GM12878 (cell line): ENCODE data around the gene GANAB. TPM values are rescaled to one million over a fixed set of nuclear protein-coding genes. Genes with fewer than 3 reads are reported as not detected.

Source experiments
- BHLHE40 ChIP-seq, 2 experiments: fragments of 450-650 bp in 1 of 2; IDR thresholded peaks; 2 replicates each; pipeline ENCODE4 v1.6.1; 2011 to 2017; ENCODE audit warnings: low read depth in 2 of 2, borderline replicate concordance in 1 of 2, improper control_type of control experiment in 1 of 2, low read length in 1 of 2, mild to moderate bottlenecking in 1 of 2
- CBFB ChIP-seq: IDR thresholded peaks from 2 replicates; pipeline ENCODE4 v1.6.1; 2016; ENCODE audit warnings: antibody characterized with exemption, low read depth
- CBX3 ChIP-seq: fragments of 200-600 bp; sonication (generic); IDR thresholded peaks from 2 replicates; pipeline ENCODE4 v1.6.1; 2016; ENCODE audit warnings: low read depth, borderline replicate concordance
- CREB1 ChIP-seq: IDR thresholded peaks from 2 replicates; pipeline ENCODE4 v1.6.1; 2012; ENCODE audit warnings: low read depth, mild to moderate bottlenecking, inconsistent platforms
- FOS ChIP-seq: IDR thresholded peaks from 3 replicates; pipeline ENCODE4 v1.6.1; 2011; ENCODE audit warnings: borderline replicate concordance; ENCODE audit not compliant: insufficient read length; ENCODE audit errors: extremely low read depth
- HDAC2 ChIP-seq: fragments of 200-600 bp; sonication (generic); IDR thresholded peaks from 2 replicates; pipeline ENCODE4 v1.6.1; 2017
- LARP7 ChIP-seq: fragments of 450-650 bp; IDR thresholded peaks from 2 replicates; pipeline ENCODE4 v1.6.1; 2017; ENCODE audit warnings: mild to moderate bottlenecking
- NFIC ChIP-seq: IDR thresholded peaks from 2 replicates; pipeline ENCODE4 v1.6.1; 2012; ENCODE audit warnings: low read depth, mild to moderate bottlenecking, inconsistent platforms, low read length, moderate library complexity
- PRDM15 ChIP-seq: fragments of 450-650 bp; formaldehyde crosslinking; IDR thresholded peaks from 2 replicates; pipeline ENCODE4 v1.4.0; 2020; ENCODE audit warnings: mild to moderate bottlenecking, moderate library complexity
- RB1 ChIP-seq: fragments of 450-650 bp; formaldehyde crosslinking; IDR thresholded peaks from 2 replicates; pipeline ENCODE4 v1.6.1; 2017; ENCODE audit warnings: mild to moderate bottlenecking, borderline replicate concordance
- RFX5 ChIP-seq: IDR thresholded peaks from 2 replicates; pipeline ENCODE4 v1.6.1; 2011; ENCODE audit warnings: low read depth, low read length, improper control_type of control experiment
- SREBF1 ChIP-seq: IDR thresholded peaks from 2 replicates; pipeline ENCODE4 v1.6.1; 2012; ENCODE audit warnings: mild to moderate bottlenecking, low read length
- TCF3 ChIP-seq: IDR thresholded peaks from 2 replicates; pipeline ENCODE4 v1.6.1; 2012; ENCODE audit warnings: low read depth, mild to moderate bottlenecking, low read length, borderline replicate concordance; ENCODE audit not compliant: insufficient read depth
- polyA plus RNA-seq, 11 experiments: library from polyadenylated mRNA; depleted of rRNA in 4 of 11; unstranded in 6 of 11; stranded (reverse) in 5 of 11; fragments of >200 nt; fragmentation: Nextera tagmentation in 4 of 11; fragmentation: Illumina TruSeq in 1 of 11; extraction: Ambion mirVana in 4 of 11; extraction: Trizol in 1 of 11; gene quantifications; 1 replicate in 1 of 11; 2 replicates in 10 of 11; pipeline versions ENCODE4 v1.2.1 to v1.2.3, GENCODE V29; 2011 to 2016; ENCODE audit warnings: inconsistent platforms in 2 of 11, missing spikeins in 2 of 11, low read depth in 1 of 11
- total RNA-seq, 4 experiments: library from RNA; depleted of rRNA in 3 of 4; stranded (reverse); fragments of >200 nt in 3 of 4; fragmentation: Illumina TruSeq in 1 of 4; extraction: Trizol in 1 of 4; gene quantifications; 2 replicates each; pipeline versions ENCODE4 v1.2.1 to v1.2.3, GENCODE V29; 2013 to 2021
- TF ChIP-seq, protein P1 (sequence below): fragments of 450-650 bp; IDR thresholded peaks from 2 replicates; pipeline ENCODE4 v1.6.1; 2017; ENCODE audit warnings: borderline replicate concordance
- TF ChIP-seq, protein P2 (sequence below): fragments of 450-650 bp; IDR thresholded peaks from 2 replicates; pipeline ENCODE4 v1.6.1; 2017; ENCODE audit warnings: mild to moderate bottlenecking, low read depth, inconsistent platforms; ENCODE audit not compliant: poor library complexity, severe bottlenecking
- TF ChIP-seq, protein P3 (sequence below): IDR thresholded peaks from 2 replicates; pipeline ENCODE4 v1.6.1; 2011; ENCODE audit warnings: low read depth, mild to moderate bottlenecking, low read length, moderate library complexity, borderline replicate concordance; ENCODE audit errors: extremely low read depth
- TF ChIP-seq, protein P4 (sequence below): fragments of 450-650 bp; IDR thresholded peaks from 2 replicates; pipeline ENCODE4 v1.6.1; 2017; ENCODE audit warnings: mild to moderate bottlenecking, moderate library complexity

The GANAB gene
- total and polyA plus RNA-seq, 10 of the 15 experiments (the other 5 are each of a cell fraction or from before 2014, with no cell fraction given): 4.5 to 175 (median 102) TPM

DNA sequence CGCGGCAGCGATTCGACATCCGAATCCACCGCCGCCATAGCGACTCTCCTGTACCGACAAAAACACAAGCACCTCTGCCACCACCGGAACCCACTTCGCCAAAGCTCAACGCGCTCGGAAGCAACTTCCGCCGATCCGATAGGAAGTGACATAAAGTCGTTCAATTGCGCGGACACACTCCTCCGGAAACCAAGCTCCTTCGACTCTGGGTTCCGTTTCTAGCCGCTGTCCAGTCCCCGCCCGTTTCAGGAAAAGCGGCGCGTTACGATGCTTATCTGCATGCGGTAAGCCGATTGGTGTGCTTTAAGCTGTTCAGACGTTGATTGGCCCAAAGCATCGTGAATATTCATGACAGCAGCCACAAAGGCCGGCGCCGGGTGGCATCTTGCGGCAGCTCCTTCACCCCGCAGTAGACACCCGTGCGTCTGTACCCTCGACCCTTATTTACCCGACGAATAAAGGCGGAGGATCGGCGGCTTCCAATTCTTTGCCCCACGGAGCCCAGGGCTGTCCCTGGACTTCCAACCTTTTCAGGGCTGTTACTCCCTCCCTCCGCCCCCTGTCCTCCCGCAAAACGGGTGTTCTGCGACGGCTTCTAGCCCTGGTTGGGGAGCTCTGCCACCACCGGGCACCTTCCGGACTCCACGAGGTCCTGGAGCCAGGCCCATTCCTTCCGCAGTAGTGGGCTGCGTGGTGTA, 54.8 kb downstream of the GANAB start, which contains the start of gene TUT1 (continued):
- TF ChIP-seq PRDM15 (CRISPR knock-in tag): no peak
- TF ChIP-seq TCF3: no peak
- TF ChIP-seq, protein P1, sequence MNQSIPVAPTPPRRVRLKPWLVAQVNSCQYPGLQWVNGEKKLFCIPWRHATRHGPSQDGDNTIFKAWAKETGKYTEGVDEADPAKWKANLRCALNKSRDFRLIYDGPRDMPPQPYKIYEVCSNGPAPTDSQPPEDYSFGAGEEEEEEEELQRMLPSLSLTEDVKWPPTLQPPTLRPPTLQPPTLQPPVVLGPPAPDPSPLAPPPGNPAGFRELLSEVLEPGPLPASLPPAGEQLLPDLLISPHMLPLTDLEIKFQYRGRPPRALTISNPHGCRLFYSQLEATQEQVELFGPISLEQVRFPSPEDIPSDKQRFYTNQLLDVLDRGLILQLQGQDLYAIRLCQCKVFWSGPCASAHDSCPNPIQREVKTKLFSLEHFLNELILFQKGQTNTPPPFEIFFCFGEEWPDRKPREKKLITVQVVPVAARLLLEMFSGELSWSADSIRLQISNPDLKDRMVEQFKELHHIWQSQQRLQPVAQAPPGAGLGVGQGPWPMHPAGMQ: 0 out of 2 replicates have a peak, but pooled peaks have one; percentile 35
- TF ChIP-seq RFX5: peak; percentile 85
- TF ChIP-seq, protein P2, sequence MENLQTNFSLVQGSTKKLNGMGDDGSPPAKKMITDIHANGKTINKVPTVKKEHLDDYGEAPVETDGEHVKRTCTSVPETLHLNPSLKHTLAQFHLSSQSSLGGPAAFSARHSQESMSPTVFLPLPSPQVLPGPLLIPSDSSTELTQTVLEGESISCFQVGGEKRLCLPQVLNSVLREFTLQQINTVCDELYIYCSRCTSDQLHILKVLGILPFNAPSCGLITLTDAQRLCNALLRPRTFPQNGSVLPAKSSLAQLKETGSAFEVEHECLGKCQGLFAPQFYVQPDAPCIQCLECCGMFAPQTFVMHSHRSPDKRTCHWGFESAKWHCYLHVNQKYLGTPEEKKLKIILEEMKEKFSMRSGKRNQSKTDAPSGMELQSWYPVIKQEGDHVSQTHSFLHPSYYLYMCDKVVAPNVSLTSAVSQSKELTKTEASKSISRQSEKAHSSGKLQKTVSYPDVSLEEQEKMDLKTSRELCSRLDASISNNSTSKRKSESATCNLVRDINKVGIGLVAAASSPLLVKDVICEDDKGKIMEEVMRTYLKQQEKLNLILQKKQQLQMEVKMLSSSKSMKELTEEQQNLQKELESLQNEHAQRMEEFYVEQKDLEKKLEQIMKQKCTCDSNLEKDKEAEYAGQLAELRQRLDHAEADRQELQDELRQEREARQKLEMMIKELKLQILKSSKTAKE: peak; percentile 76
- peak; percentile 55; the same call in 1 of the 2 replicates for TF ChIP-seq CBFB
- no peak for TF ChIP-seq SREBF1
- peak; percentile 65; the same call in 1 of the 2 replicates for TF ChIP-seq LARP7
- TF ChIP-seq, protein P3, sequence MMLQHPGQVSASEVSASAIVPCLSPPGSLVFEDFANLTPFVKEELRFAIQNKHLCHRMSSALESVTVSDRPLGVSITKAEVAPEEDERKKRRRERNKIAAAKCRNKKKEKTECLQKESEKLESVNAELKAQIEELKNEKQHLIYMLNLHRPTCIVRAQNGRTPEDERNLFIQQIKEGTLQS: no peak
- peak; percentile 69 to 72; a peak in 3 of 4 replicates for TF ChIP-seq BHLHE40 (IDR thresholded peaks at IDR 0.05; ENCODE audit: borderline replicate concordance in 1 of 2, low read depth in 2 of 2, low read length in 1 of 2)
- peak; percentile 89; the same call in 1 of the 2 replicates for TF ChIP-seq RB1
- TF ChIP-seq, protein P4, sequence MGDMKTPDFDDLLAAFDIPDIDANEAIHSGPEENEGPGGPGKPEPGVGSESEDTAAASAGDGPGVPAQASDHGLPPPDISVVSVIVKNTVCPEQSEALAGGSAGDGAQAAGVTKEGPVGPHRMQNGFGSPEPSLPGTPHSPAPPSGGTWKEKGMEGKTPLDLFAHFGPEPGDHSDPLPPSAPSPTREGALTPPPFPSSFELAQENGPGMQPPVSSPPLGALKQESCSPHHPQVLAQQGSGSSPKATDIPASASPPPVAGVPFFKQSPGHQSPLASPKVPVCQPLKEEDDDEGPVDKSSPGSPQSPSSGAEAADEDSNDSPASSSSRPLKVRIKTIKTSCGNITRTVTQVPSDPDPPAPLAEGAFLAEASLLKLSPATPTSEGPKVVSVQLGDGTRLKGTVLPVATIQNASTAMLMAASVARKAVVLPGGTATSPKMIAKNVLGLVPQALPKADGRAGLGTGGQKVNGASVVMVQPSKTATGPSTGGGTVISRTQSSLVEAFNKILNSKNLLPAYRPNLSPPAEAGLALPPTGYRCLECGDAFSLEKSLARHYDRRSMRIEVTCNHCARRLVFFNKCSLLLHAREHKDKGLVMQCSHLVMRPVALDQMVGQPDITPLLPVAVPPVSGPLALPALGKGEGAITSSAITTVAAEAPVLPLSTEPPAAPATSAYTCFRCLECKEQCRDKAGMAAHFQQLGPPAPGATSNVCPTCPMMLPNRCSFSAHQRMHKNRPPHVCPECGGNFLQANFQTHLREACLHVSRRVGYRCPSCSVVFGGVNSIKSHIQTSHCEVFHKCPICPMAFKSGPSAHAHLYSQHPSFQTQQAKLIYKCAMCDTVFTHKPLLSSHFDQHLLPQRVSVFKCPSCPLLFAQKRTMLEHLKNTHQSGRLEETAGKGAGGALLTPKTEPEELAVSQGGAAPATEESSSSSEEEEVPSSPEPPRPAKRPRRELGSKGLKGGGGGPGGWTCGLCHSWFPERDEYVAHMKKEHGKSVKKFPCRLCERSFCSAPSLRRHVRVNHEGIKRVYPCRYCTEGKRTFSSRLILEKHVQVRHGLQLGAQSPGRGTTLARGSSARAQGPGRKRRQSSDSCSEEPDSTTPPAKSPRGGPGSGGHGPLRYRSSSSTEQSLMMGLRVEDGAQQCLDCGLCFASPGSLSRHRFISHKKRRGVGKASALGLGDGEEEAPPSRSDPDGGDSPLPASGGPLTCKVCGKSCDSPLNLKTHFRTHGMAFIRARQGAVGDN: peak; percentile 67
- peak; percentile 33; the same call in 1 of the 2 replicates for TF ChIP-seq NFIC
- peak; percentile 30 for TF ChIP-seq FOS
- TF ChIP-seq CBX3: no peak
- TF ChIP-seq HDAC2: 0 out of 2 replicates have a peak, but pooled peaks have one; percentile 21
- peak; percentile 98 for TF ChIP-seq CREB1
